Amniotic epithelial cell (primary cell): ENCODE data around the gene IL1RAPL1.
A peak's percentile ranks its signal among the peaks of the same experiment; 100 is the strongest.

Source experiments
- DNase-seq: peaks from one replicate; pipeline ENCODE4 v3.0.0-alpha.2; 2010; ENCODE audit warnings: low read depth

Gene IL1RAPL1

GRCh38 chrX:29792335-29792734 lies 1205.1 kb downstream of the IL1RAPL1 start:
- no peak for DNase-seq

- no peak for DNase-seq
Measured at GRCh38 chrX:29797156-29797555, 1209.9 kb downstream of the IL1RAPL1 start.

DNA sequence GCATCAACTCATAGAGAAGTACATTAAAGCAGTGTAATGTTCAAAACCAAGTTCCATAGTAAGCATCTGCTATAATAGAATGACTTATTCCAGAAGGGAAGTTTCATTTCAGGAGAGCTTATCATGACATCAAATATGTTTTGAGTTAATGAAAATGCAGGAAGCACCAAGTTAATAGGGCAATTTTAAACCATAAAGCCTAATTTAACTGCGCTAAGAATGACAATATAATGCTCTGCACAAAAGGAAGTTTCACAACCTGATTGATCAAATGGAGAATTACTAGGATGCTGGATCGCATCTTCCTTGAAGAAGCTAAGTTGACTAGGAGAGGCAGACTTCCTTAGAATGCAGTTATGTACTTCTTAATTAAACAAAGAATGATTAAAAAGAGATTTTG lies 1211.2 kb downstream of the IL1RAPL1 start:
- DNase-seq, result no peak

- no peak for DNase-seq
Measured at GRCh38 chrX:29813174-29813573, 1225.9 kb downstream of the IL1RAPL1 start.

DNA sequence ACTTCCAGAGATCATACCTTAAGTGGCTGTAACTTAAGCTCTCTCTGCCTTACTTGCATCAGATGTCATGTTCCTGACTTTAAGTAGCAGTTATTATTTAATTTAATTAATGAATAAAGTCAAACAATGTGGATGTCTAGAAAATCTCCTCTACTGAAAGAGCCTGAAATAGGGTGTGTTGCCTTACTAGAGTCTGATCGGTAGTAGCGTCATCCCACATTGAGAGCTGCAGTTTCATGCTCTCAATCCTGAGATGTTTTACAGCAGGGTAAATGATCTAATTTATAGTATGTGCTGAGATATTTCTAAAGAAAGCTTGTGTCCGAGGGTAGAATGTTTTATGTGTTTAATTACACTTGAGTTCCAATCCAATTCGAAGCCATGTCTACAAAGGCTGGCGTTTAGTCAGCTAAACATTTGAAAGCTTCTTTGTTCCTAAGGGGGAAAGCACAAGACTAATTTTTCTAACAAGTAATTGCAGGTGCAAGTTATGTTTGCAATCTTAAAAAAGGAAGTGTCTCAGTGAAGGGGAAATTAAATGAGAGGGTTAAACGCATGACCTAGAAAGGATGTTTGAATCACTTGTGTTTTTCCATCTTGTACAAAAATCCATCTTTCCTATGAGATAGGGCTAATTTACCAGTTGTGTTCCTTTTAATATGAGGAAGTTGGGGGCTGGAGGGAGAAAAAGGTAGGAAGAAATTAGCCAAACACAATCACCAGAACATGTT lies 1237.1 kb downstream of the IL1RAPL1 start:
- no peak for DNase-seq

DNA sequence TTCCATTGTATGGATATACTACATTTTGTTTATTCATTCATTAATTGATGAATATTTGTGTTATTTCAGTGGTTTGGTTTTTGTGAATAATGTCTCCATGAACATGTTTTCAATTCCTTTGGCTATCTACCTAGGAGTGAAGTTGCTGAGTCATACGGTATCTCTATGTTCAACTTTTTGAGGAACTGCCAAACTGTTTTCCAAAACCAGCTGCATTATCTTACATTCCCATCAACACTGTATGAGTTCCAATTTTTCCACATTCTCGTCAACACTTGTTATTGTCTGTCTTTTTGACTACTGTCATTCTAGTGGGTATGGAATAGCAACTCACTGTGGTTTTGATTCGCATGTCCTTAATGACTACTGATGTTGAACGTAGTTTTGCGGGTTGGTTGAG lies 1239.5 kb downstream of the IL1RAPL1 start:
- no peak for DNase-seq

GRCh38 chrX:29834311-29834710 lies 1247.1 kb downstream of the IL1RAPL1 start:
- no peak for DNase-seq

GRCh38 chrX:29834764-29835163 lies 1247.5 kb downstream of the IL1RAPL1 start:
- no peak for DNase-seq

- peak; percentile 80 for DNase-seq
Measured at GRCh38 chrX:29841750-29842149, 1254.5 kb downstream of the IL1RAPL1 start.

- no peak for DNase-seq
Measured at GRCh38 chrX:29842552-29842951, 1255.3 kb downstream of the IL1RAPL1 start.

DNA sequence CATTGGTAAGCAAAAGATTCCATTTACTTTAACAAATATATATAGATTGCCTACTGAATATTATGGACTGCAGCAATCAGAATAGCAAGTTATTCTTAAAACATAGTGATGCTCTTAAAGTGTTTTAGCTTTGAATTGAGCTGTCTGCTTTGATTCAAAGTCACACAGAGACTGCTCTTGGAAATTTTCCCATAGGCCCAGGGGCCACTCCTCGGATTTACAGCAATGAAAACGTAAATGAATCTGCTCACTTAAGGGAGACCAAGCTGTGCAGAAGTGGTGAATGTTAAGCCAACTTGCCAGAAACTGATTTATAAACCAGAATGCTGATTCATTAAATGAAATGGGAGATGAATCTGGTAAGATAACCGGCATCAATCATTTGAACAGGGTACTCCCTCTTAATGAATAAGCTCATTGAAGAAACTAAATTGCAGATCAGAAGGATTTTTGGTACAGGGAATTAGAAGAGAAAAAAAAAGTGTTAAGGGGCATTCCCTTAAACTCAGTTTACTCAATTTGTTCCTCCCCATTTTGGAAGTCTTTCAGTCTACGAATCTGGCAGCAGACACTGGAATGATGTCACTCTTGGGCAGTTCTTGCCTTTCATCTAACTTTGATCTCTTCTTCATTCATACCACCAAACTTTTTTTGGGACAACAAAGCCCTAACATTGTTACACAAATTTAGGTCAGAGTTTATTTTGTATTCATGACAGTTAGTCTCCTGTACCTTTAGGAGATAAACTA lies 1264.8 kb downstream of the IL1RAPL1 start:
- peak; percentile 84 for DNase-seq

GRCh38 chrX:29852767-29853166 lies 1265.5 kb downstream of the IL1RAPL1 start:
- peak; percentile 95 for DNase-seq

DNA sequence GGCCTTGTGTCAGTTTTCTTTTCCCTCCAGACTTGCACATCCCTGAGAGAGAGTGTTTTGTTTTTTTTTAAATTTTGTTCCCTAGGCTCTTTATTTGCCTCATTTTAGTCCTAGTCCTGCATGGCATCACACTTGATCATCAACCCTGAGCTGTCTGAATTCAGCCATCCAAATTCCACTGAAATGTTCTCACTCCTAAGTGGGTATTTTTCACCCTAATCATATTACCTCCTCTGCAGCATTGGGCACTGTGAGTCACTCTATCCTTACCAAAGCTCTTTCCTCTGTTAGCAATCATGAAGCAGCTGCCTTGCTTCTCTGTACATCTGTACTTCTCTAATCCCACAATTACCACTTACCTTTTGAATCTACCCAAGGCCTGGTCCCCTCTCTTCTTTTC lies 1271.5 kb downstream of the IL1RAPL1 start:
- DNase-seq, result peak; percentile 78

- no peak for DNase-seq
Measured at GRCh38 chrX:29862126-29862677, 1275.0 kb downstream of the IL1RAPL1 start.

- DNase-seq, result no peak
Measured at GRCh38 chrX:29867971-29868370, 1280.7 kb downstream of the IL1RAPL1 start.

DNA sequence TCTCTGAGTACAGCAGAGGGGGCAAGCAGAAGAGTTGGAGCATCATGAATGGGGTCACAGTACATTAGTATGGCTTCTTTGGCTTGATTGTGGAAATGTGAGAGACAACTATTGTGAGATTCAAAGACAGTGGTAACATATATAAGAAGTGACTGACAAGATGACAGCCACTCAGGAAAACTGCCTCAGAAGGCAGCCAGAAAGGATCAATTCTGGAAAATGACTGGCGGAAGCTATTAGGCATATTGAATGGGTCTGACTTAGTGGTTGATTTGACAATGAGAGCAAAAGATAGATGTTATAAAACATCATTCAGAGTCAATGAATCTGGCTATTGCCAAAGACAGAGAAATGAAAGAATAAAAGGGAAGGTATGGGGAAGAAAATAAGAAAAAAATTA lies 1282.6 kb downstream of the IL1RAPL1 start:
- DNase-seq, result no peak

- no peak for DNase-seq
Measured at GRCh38 chrX:29870608-29871007, 1283.4 kb downstream of the IL1RAPL1 start.

- DNase-seq, result no peak
Measured at GRCh38 chrX:29872831-29873230, 1285.6 kb downstream of the IL1RAPL1 start.

GRCh38 chrX:29876733-29877132 lies 1289.5 kb downstream of the IL1RAPL1 start:
- peak; percentile 16 for DNase-seq

DNA sequence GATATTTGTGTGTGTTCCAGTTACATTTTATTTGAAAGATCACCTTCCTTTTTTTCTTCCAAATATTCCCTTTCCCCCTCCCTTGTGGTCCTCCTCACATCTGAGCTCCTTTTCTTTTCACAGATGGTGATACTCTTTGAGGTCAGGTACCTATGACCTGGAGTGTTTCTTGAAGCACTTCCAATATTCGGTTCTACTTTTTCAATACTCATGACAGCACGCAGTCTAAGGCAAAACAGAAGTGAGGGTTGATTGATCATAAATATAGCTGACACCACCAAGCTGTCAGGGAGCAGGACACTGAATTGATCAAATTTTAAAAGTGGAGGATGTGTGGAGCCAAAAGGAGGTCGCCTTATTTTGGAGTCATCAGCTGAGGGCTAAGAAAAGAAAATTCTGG lies 1293.7 kb downstream of the IL1RAPL1 start:
- DNase-seq, result no peak

GRCh38 chrX:29890004-29890403 lies 1302.8 kb downstream of the IL1RAPL1 start:
- DNase-seq, result peak; percentile 40

DNA sequence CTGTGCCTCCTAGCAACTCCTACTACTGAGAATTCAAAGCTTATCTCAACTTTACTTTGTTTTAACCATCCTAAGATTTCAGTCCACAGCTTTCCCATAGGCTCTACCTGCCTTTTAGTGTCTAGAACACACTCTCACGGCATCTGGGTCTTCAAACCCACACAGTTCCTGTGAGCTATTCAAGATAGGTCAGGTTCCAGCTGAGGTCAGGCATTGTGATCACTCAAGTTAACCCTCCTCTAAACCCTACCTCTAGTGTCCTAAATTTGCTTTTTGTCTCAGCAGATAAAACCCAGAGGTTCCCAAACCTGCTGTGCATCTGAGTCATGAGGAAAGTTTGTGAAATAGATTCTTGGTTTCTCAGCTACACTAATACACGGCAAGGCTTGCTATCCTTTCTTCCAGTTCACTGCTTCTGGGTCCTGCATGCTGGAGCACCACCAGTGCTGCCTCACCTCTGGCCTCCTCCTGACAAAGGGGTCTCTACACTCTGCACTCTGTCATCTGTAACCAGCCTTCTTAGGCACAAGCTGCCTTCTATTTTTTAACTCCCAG lies 1303.5 kb downstream of the IL1RAPL1 start:
- DNase-seq, result peak; percentile 14

- DNase-seq, result no peak
Measured at GRCh38 chrX:29902004-29902403, 1314.8 kb downstream of the IL1RAPL1 start.
